RCC 7860 (cell line): Measurements from ENCODE around the gene AK4.

Experiments used
- DNase-seq: peaks from one replicate; pipeline ENCODE4 v3.0.0-alpha.2; 2015; ENCODE audit warnings: low spot score
- FAIRE-seq: peaks from 2 replicates; lab custom pipeline; 2012; peaks lifted over from hg19 to GRCh38; lab: Jason Lieb, UNC

AK4 gene

GRCh38 chr1:65238010-65238409 is 90.0 kb downstream of the AK4 start:
- no peak for DNase-seq
- FAIRE-seq, result no peak

- no peak for DNase-seq
- FAIRE-seq, result no peak
Measured at GRCh38 chr1:65243491-65243890, 95.5 kb downstream of the AK4 start.

GRCh38 chr1:65245295-65245694 is 97.3 kb downstream of the AK4 start:
- DNase-seq (no peak), FAIRE-seq (no peak)

- FAIRE-seq (no peak), DNase-seq (no peak)
Measured at GRCh38 chr1:65247419-65248359, 99.7 kb downstream of the AK4 start.

- FAIRE-seq (no peak), DNase-seq (no peak)
Measured at GRCh38 chr1:65250826-65251225, 102.8 kb downstream of the AK4 start.

GRCh38 chr1:65253800-65254319 is 105.9 kb downstream of the AK4 start:
- FAIRE-seq, result no peak
- no peak for DNase-seq

GRCh38 chr1:65254320-65255034 is 106.5 kb downstream of the AK4 start:
- DNase-seq (peak; percentile 49), FAIRE-seq (no peak)

- peak; percentile 32 for DNase-seq
- no peak for FAIRE-seq
Measured at GRCh38 chr1:65255035-65255655, 107.1 kb downstream of the AK4 start.

- DNase-seq, result no peak
- no peak for FAIRE-seq
Measured at GRCh38 chr1:65255656-65256050, 107.7 kb downstream of the AK4 start.

- FAIRE-seq, result no peak
Measured at GRCh38 chr1:65256860-65257708, 109.1 kb downstream of the AK4 start.

GRCh38 chr1:65258106-65258505 is 110.1 kb downstream of the AK4 start:
- FAIRE-seq (no peak), DNase-seq (no peak)

More at GRCh38 chr1:65256860-65257708, 109.1 kb downstream of the AK4 start:
- no peak for DNase-seq

GRCh38 chr1:65259816-65260215 is 111.8 kb downstream of the AK4 start:
- FAIRE-seq (no peak), DNase-seq (no peak)

- peak; percentile 78 for DNase-seq
- peak; percentile 88 for FAIRE-seq
Measured at GRCh38 chr1:65260851-65261473, 113.0 kb downstream of the AK4 start.

GRCh38 chr1:65263286-65263685 is 115.3 kb downstream of the AK4 start:
- FAIRE-seq (no peak), DNase-seq (no peak)

GRCh38 chr1:65264197-65264929 is 116.4 kb downstream of the AK4 start:
- DNase-seq (no peak), FAIRE-seq (no peak)

- FAIRE-seq (no peak), DNase-seq (no peak)
Measured at GRCh38 chr1:65265296-65265650, 117.3 kb downstream of the AK4 start.

- no peak for FAIRE-seq
- DNase-seq, result no peak
Measured at GRCh38 chr1:65265651-65266351, 117.8 kb downstream of the AK4 start.

- no peak for DNase-seq
- FAIRE-seq, result no peak
Measured at GRCh38 chr1:65266476-65266875, 118.5 kb downstream of the AK4 start.

GRCh38 chr1:65267271-65267670 is 119.3 kb downstream of the AK4 start:
- FAIRE-seq, result no peak
- DNase-seq, result no peak
